Ascending aorta (tissue), 2 donors: ENCODE data around the gene SORBS2. TPM values are rescaled to one million over a fixed set of nuclear protein-coding genes. Genes with fewer than 3 reads are reported as not detected.

Experiments used
- DNase-seq, 2 donors: peaks; one replicate each; pipeline ENCODE4 v3.0.0-alpha.2; 2019; ENCODE audit warnings: low spot score in 2 of 2
- H3K27ac ChIP-seq, 2 donors: fragments of 200-600 bp; sonication (generic); one replicate each; pipeline ENCODE4 v1.5.1; 2016 to 2017; ENCODE audit warnings: mild to moderate bottlenecking in 1 of 2
- H3K27me3 ChIP-seq: fragments of 200-600 bp; sonication (generic); one replicate; pipeline ENCODE4 v1.5.1; 2017
- H3K36me3 ChIP-seq, 2 donors: fragments of 200-600 bp; sonication (generic); one replicate each; pipeline ENCODE4 v1.5.1; 2016
- H3K4me1 ChIP-seq, 2 donors: fragments of 200-600 bp; sonication (generic); one replicate each; pipeline ENCODE4 v1.5.1; 2016 to 2017; ENCODE audit warnings: mild to moderate bottlenecking in 1 of 2
- H3K4me3 ChIP-seq, 2 donors: fragments of 200-600 bp; sonication (generic); one replicate each; pipeline ENCODE4 v1.5.1; 2016 to 2017; ENCODE audit warnings: mild to moderate bottlenecking in 1 of 2
- H3K9me3 ChIP-seq, 2 donors: fragments of 200-600 bp; sonication (generic); one replicate each; pipeline ENCODE4 v1.5.1; 2016
- intact Hi-C: fragments of 100-400 bp; cut with DNase I; formaldehyde crosslinking; loops from one replicate; pipeline ENCODE4 v1.15.1; 2023
- total RNA-seq: library from RNA; depleted of rRNA; stranded (reverse); fragments of >200 nt; gene quantifications from one replicate; pipeline ENCODE4 v1.1.0, GENCODE V29; 2016
- TF ChIP-seq, protein P1 (sequence below), 3 experiments: fragments of 200-600 bp in 2 of 3; fragments of 450-650 bp in 1 of 3; sonication (generic) in 2 of 3; IDR thresholded peaks; one replicate each; pipeline ENCODE4 v1.5.1; 2016 to 2019; ENCODE audit warnings: antibody characterized with exemption in 3 of 3, mild to moderate bottlenecking in 1 of 3, moderate library complexity in 1 of 3

SORBS2 gene
- total RNA-seq, 1 donor from 2014 or later: 246 TPM

DNA sequence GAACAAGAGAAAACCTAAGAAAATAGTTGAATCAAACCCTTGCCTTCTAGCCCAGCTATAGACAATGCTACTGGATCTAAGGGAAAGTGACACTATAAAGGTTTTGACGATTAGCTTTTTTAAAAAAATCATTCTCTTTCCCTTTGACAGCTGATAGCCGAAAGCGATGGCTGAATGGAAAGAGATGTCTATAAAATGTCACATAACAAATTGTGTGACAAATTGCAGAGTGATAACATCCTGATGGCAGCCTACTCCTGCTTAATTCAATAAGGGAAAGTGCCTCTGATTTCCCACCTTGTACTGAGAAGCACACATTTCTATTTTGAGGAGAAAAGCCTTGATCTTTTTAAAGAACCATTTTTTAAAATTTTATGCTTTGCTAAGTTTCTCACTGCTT lies 114.5 kb downstream of the SORBS2 start:
- Histone ChIP-seq H3K9me3 (no peaks in the 10 kb centered on the region), H3K27ac (peak overlapping the region in 1 of 2 donors; percentile 89), H3K36me3 (no peaks in the 10 kb centered on the region), H3K4me3 (no peak overlapping the region), H3K4me1 (peaks cover 0 to 10% of the 10 kb centered on the region in 2 donors), H3K27me3 (no peaks in the 10 kb centered on the region)
- DNase-seq: no peak
- intact Hi-C loops: no loop called here
- TF ChIP-seq, protein P1, sequence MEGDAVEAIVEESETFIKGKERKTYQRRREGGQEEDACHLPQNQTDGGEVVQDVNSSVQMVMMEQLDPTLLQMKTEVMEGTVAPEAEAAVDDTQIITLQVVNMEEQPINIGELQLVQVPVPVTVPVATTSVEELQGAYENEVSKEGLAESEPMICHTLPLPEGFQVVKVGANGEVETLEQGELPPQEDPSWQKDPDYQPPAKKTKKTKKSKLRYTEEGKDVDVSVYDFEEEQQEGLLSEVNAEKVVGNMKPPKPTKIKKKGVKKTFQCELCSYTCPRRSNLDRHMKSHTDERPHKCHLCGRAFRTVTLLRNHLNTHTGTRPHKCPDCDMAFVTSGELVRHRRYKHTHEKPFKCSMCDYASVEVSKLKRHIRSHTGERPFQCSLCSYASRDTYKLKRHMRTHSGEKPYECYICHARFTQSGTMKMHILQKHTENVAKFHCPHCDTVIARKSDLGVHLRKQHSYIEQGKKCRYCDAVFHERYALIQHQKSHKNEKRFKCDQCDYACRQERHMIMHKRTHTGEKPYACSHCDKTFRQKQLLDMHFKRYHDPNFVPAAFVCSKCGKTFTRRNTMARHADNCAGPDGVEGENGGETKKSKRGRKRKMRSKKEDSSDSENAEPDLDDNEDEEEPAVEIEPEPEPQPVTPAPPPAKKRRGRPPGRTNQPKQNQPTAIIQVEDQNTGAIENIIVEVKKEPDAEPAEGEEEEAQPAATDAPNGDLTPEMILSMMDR (IDR thresholded peaks at IDR 0.05): no peak

DNA sequence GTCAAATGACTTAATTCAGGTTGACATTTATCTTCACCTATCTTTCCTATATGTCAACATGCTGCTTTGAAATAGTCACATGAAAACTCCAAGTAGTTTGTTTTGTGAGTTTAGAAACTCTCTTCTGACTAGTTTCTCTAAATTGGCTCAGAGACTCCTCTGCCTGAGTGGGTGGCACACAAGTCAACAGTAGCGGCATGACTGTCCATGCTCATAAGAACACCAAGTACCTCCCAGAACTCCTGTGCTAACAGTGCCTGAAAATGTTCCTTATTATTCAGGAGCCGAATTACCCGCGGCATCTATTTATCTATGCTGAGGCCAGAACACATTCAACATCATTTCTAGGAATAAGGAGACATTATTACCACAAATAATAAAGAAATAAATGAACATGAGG lies 116.3 kb downstream of the SORBS2 start:
- no peak for DNase-seq
- TF ChIP-seq, protein P1 (IDR thresholded peaks at IDR 0.05): no peak
- no peak overlapping the region for H3K4me3 ChIP-seq
- no peaks in the 10 kb centered on the region for H3K27me3 ChIP-seq
- no peaks in the 10 kb centered on the region for H3K36me3 ChIP-seq
- H3K4me1 ChIP-seq: peaks cover 0 to 7% of the 10 kb centered on the region in 2 donors
- H3K27ac ChIP-seq: peak overlapping the region in 1 of 2 donors; percentile 89
- no peaks in the 10 kb centered on the region for H3K9me3 ChIP-seq
- intact Hi-C loops: no loop called here

DNA sequence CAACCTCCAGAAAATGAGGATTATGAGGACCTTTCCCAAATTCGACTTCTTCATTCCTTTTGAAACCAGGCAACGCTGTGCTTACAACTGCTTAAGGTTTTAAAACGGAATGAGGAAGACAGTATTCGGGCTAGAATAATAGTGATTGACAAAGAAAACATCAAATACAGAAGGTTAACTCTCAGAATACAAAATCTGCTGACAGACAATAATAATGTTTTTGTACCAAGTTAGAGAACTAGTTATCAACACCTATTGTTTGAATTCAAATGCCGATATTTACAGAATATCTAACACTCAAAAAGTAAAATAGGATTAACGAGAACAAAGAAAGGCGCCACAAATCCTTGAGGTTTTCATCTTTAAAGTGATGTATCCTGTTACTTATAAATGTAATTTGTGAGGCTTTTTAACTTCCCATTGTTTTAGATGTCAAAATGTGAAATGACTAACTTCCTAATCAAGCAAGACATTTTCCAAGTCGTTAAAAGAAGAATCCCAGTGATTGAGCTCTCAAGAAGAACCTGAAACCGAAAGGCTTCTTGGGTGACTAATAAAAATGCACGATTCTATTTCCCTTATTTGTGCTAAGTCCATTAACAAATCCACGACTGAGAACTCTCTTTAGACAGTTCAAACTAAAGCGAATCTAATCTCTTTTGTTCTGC lies 118.3 kb downstream of the SORBS2 start:
- Histone ChIP-seq H3K9me3 (no peaks in the 10 kb centered on the region), H3K27ac (peak overlapping the region; percentile 17 to 20), H3K36me3 (no peaks in the 10 kb centered on the region), H3K27me3 (no peaks in the 10 kb centered on the region), H3K4me3 (no peak overlapping the region), H3K4me1 (no peaks in the 10 kb centered on the region)
- intact Hi-C loops: no loop called here
- TF ChIP-seq, protein P1 (IDR thresholded peaks at IDR 0.05): no peak
- DNase-seq: no peak

DNA sequence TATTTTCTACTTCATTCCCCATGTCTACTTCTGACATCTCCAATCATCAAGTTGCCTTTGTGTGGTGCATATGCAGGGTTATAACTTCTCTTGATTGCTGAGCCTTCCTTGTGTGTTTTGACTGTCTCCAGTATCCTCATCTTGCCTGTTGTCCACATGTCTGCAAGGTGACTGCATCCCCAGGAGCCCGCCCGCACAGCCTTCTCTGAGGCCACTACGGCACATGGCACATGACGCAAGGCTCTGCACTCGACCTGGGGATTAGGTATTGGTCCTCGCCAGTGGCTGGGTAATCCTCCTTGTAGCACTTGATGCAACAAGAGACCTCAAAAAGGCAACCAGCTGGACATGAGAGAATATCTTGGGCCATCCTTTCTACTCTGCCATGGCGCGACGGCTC lies 122.6 kb downstream of the SORBS2 start:
- H3K36me3 ChIP-seq: no peaks in the 10 kb centered on the region
- no peak overlapping the region for H3K27ac ChIP-seq
- intact Hi-C loops: no loop called here
- peaks cover 3 to 16% of the 10 kb centered on the region in 2 donors for H3K4me1 ChIP-seq
- no peak for DNase-seq
- no peaks in the 10 kb centered on the region for H3K9me3 ChIP-seq
- TF ChIP-seq, protein P1 (IDR thresholded peaks at IDR 0.05): no peak
- H3K4me3 ChIP-seq: no peak overlapping the region
- H3K27me3 ChIP-seq: no peaks in the 10 kb centered on the region

DNA sequence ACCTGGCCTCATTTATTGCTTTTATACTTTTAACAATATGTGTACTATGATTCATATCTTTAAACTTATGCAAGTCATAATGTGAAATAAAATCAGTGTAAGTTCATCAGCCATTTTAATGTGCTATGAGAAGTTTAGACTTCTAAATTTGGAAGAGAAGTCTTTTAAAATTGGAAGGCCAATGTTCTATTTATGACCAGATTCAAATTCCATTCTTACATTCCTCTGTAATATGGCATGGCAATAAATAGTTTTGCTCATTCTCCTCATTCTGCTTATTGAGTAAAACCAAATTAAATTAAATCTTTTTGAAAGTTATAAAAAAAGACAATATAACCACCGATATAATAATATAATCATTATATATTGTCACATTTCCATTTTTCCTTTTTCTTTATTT lies 126.2 kb downstream of the SORBS2 start:
- Histone ChIP-seq H3K27me3 (no peaks in the 10 kb centered on the region), H3K36me3 (no peaks in the 10 kb centered on the region), H3K27ac (peak overlapping the region; percentile 58 to 76), H3K4me1 (peaks cover 3 to 18% of the 10 kb centered on the region in 2 donors), H3K4me3 (no peak overlapping the region), H3K9me3 (no peaks in the 10 kb centered on the region)
- intact Hi-C loops: no loop called here
- DNase-seq: no peak
- TF ChIP-seq, protein P1 (IDR thresholded peaks at IDR 0.05): no peak
